CD8-positive, alpha-beta memory T cell (primary cell): ENCODE measurements around the gene ZNF223. TPM values are rescaled to one million over a fixed set of nuclear protein-coding genes. Genes with fewer than 3 reads are reported as not detected.

Source experiments
- CTCF ChIA-PET: fragments of 350-600 bp; sonication (Branson Sonifier 250); formaldehyde crosslinking; loops from one replicate; lab custom pipeline; 2021; ENCODE audit warnings: antibody characterized with exemption; lab: Charles Lee
- POLR2A ChIA-PET: fragments of 350-600 bp; sonication (Branson Sonifier 250); formaldehyde crosslinking; loops from one replicate; lab custom pipeline; 2021; ENCODE audit warnings: antibody characterized with exemption; lab: Charles Lee
- DNase-seq, 5 donors: peaks; one replicate each; pipeline versions ENCODE4 v3.0.0 to v3.0.0-alpha.2; 2020 to 2022; ENCODE audit warnings: mixed read lengths in 1 of 5
- H3K27ac ChIP-seq: one replicate; pipeline ENCODE4 v1.7.0; 2013; ENCODE audit warnings: low read depth, mild to moderate bottlenecking, low read length, moderate library complexity
- H3K27me3 ChIP-seq: 2 replicates; pipeline ENCODE4 v1.7.0; 2013; ENCODE audit warnings: low read length, mild to moderate bottlenecking; ENCODE audit not compliant: insufficient read depth, poor library complexity, severe bottlenecking
- H3K36me3 ChIP-seq: 2 replicates; pipeline ENCODE4 v1.7.0; 2013; ENCODE audit warnings: mild to moderate bottlenecking, low read length, moderate library complexity; ENCODE audit not compliant: insufficient read depth
- H3K4me1 ChIP-seq: 2 replicates; pipeline ENCODE4 v1.7.0; 2013; ENCODE audit warnings: mild to moderate bottlenecking, low read length, moderate library complexity; ENCODE audit not compliant: insufficient read depth
- H3K4me3 ChIP-seq: 2 replicates; pipeline ENCODE4 v1.7.0; 2013; ENCODE audit warnings: mild to moderate bottlenecking, low read length
- H3K9me3 ChIP-seq: 2 replicates; pipeline ENCODE4 v1.7.0; 2013; ENCODE audit warnings: mild to moderate bottlenecking, low read length
- H3K27ac Mint-ChIP-seq, 8 donors: one replicate each; pipeline ENCODE4 v1.8.0; 2020 to 2021; ENCODE audit warnings: mixed read lengths in 8 of 8, mild to moderate bottlenecking in 6 of 8, inconsistent platforms in 3 of 8, moderate library complexity in 3 of 8
- H3K27me3 Mint-ChIP-seq, 2 donors: one replicate each; pipeline ENCODE4 v1.8.0; 2020 to 2021; ENCODE audit warnings: mixed read lengths in 2 of 2, mild to moderate bottlenecking in 1 of 2, moderate library complexity in 1 of 2
- H3K36me3 Mint-ChIP-seq, 3 donors: one replicate each; pipeline ENCODE4 v1.8.0; 2020 to 2021; ENCODE audit warnings: mixed read lengths in 3 of 3, inconsistent platforms in 1 of 3, mild to moderate bottlenecking in 1 of 3
- H3K4me1 Mint-ChIP-seq, 3 donors: one replicate each; pipeline ENCODE4 v1.8.0; 2020 to 2021; ENCODE audit warnings: mixed read lengths in 3 of 3, inconsistent platforms in 1 of 3, mild to moderate bottlenecking in 1 of 3
- H3K4me3 Mint-ChIP-seq, 7 donors: one replicate each; pipeline ENCODE4 v1.8.0; 2020 to 2021; ENCODE audit warnings: mixed read lengths in 7 of 7, mild to moderate bottlenecking in 6 of 7, moderate library complexity in 4 of 7, inconsistent platforms in 2 of 7
- H3K9me3 Mint-ChIP-seq, 5 donors: one replicate each; pipeline ENCODE4 v1.8.0; 2020 to 2022; ENCODE audit warnings: mixed read lengths in 5 of 5, mild to moderate bottlenecking in 3 of 5, moderate library complexity in 2 of 5, inconsistent platforms in 1 of 5
- polyA plus RNA-seq: library from polyadenylated mRNA; unstranded; fragments of 300-500 nt; fragmentation: Illumina TruSeq; gene quantifications from one replicate; pipeline ENCODE4 v1.2.3, GENCODE V29; 2021
- total RNA-seq, 2 experiments: library from RNA; stranded (reverse); gene quantifications; one replicate each; pipeline ENCODE4 v1.2.3, GENCODE V29; 2021

The ZNF223 gene
- total and polyA plus RNA-seq, 3 experiments from 2014 or later = 1.3 to 2.7 (median 1.9) TPM

DNA sequence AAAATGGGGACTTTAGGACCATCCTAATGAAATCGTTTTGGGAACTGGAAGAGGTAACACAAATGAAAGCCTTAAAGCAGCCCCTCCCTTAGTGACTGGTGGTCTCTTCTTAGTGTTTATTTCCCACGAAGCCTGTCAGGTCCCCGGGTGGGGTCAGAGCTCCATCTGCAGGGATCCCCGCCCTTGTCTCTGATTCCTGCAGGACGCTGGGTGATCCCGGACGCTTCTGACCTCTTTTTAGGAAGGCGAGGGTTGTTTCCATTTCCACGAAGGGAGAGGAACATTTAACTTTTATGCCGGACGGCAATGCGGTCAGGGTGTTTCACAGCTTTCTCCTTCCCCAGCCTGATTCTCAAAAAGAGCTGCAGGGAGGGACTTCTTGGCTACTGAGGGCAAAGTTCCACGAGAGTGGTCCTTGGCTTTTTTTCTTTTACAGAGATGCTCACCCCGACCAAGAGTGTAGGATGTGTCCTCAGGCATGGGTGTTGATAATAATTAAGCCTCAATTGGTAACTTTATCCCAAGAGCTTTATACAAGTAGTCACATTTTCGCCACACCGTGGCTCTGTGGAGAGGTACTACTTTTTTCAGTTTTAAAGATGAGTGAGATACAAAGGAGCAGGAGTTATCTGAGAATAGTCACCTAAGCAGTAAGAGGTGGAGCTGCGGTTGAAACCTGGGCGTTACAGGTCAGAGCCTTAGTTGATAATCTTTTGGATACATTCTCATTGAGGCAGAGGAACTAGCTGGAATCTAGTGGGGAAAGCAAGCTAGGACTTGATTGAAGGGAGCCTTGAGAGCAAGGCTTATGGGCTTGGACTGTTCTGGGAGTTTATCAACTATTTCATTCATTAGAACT lies 20.9 kb downstream of the ZNF223 start:
- Mint-ChIP-seq H3K9me3 (peaks cover 11 to 31% (median 21%) of the 10 kb centered on the region in 5 donors), H3K27me3 (peaks cover 1 to 4% of the 10 kb centered on the region in 2 donors), H3K36me3 (peaks cover 4 to 35% (median 27%) of the 10 kb centered on the region in 3 donors), H3K4me1 (peaks cover 27 to 38% (median 27%) of the 10 kb centered on the region in 3 donors), H3K4me3 (peak overlapping the region; percentile 86 to 96 (median 93)), H3K27ac (peak overlapping the region in 6 of 8 donors; percentile 22 to 92 (median 82))
- CTCF ChIA-PET = interaction anchor here (1.4 kb wide), 1 partner anchor 22 kb away, joined by 4 read pairs; no protein-coding TSS in a partner anchor
- H3K36me3 ChIP-seq = no peaks in the 10 kb centered on the region
- H3K9me3 ChIP-seq = no peaks in the 10 kb centered on the region
- H3K27ac ChIP-seq = no peak overlapping the region
- no peaks in the 10 kb centered on the region for H3K27me3 ChIP-seq
- POLR2A ChIA-PET = no interaction called here
- DNase-seq = no peak
- peaks cover 14% of the 10 kb centered on the region for H3K4me1 ChIP-seq
- peak overlapping the region; percentile 87 for H3K4me3 ChIP-seq

- Mint-ChIP-seq H3K4me3 (no peak overlapping the region), H3K9me3 (peaks cover 0 to 7% (median 5%) of the 10 kb centered on the region in 5 donors), H3K27me3 (peaks cover 0 to under 1% of the 10 kb centered on the region in 2 donors), H3K36me3 (peaks cover 11 to 43% (median 23%) of the 10 kb centered on the region in 3 donors), H3K4me1 (peaks cover 21 to 33% (median 23%) of the 10 kb centered on the region in 3 donors), H3K27ac (no peak overlapping the region)
- Histone ChIP-seq H3K36me3 (no peaks in the 10 kb centered on the region), H3K9me3 (no peaks in the 10 kb centered on the region), H3K27me3 (no peaks in the 10 kb centered on the region), H3K4me1 (peaks cover 13% of the 10 kb centered on the region), H3K27ac (no peak overlapping the region), H3K4me3 (no peak overlapping the region)
- CTCF ChIA-PET = no interaction called here
- POLR2A ChIA-PET = no interaction called here
- no peak for DNase-seq
Observed at GRCh38 chr19:44076325-44076724, 24.5 kb downstream of the ZNF223 start.

DNA sequence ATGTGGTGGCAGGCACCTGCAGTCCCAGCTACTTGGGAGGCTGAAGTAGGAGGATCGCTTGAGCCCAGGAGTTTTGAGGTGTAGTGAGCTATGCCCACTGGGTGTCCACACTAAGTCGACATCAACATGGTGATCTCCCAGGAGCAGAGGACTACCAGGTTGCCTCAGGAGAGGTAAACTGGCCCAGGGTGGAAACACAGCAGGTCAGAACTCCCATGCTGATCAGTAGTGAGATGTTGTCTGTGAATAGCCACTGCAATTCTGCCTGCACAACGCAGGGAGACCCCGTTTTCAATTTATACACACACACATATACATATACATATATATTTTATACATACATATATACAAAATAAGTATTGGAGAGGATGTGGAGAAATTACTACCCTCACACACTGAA lies 40.3 kb downstream of the ZNF223 start:
- no peak overlapping the region for H3K4me3 Mint-ChIP-seq
- no peaks in the 10 kb centered on the region for H3K9me3 ChIP-seq
- no peaks in the 10 kb centered on the region for H3K9me3 Mint-ChIP-seq
- peak overlapping the region in 1 of 8 donors; percentile 42 for H3K27ac Mint-ChIP-seq
- no peak overlapping the region for H3K27ac ChIP-seq
- no peaks in the 10 kb centered on the region for H3K27me3 ChIP-seq
- H3K27me3 Mint-ChIP-seq = no peaks in the 10 kb centered on the region
- peaks cover 19% of the 10 kb centered on the region for H3K4me1 ChIP-seq
- POLR2A ChIA-PET = no interaction called here
- H3K36me3 ChIP-seq = peaks cover under 1% of the 10 kb centered on the region
- no peak overlapping the region for H3K4me3 ChIP-seq
- peaks cover 5 to 25% (median 7%) of the 10 kb centered on the region in 3 donors for H3K36me3 Mint-ChIP-seq
- peaks cover 14 to 26% (median 21%) of the 10 kb centered on the region in 3 donors for H3K4me1 Mint-ChIP-seq
- no peak for DNase-seq
- CTCF ChIA-PET = no interaction called here

DNA sequence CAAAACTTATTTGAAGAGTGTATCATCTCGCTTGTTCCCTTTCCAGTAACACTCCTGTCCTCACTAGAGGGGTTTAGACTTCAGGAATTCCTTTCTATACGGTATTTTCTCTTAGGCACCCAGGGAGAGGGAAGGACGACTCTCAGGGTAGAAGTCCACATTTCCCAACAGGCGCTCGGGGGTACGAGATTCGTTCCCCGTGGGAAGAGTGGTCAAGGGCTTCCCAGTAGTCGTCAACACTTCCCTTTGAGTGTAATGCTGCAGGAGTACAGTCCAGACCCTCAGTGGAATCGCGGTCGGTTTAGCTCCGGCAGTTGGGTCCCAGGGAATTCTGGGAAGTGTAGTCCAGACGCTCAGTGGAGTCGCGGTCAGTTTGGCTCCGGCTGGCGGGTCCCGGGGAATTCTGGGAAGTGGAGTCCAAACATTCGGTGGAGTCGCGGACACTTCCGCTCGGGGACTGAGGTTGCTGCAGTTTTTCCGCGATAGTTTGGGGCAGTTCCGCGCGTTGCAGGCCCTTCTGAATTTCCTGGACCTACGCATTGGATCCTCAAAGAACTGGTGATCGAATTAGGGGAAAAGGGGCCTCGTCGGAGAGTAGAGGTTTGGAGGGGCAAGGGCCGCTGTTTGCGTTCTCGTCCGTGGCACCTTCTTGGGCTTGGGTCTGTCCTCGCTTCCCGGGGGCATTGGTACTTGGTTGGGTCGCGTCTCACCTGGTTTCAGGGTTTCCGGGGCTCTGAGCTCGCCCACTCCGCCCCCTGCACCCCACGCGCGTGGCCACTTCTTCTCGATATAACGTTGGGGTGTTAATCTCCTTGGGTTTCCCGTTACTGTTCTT lies 42.3 kb downstream of the ZNF223 start, which contains the start of gene ZNF224:
TSS of gene ZNF224 (plus strand) at position 431 of the 835 bp plus-strand sequence. CDS start 3,513 bp downstream, outside the sequence.
- CTCF ChIA-PET = interaction anchor here (1.4 to 2.1 kb wide), 5 partner anchors 11 to 211 kb away, joined by 4 to 7 read pairs (median 5); partner anchors contain the start of genes ZNF235 and ZNF45
- H3K4me1 Mint-ChIP-seq = peaks cover 22 to 40% (median 36%) of the 10 kb centered on the region in 3 donors
- H3K27ac ChIP-seq = peak within 1 kb of the TSS; percentile 87
- peak within 1 kb of the TSS; percentile 24 to 99 (median 92) for H3K27ac Mint-ChIP-seq
- H3K9me3 ChIP-seq = no peaks in the 10 kb centered on the region
- peak within 1 kb of the TSS; percentile 83 to 99 (median 98) for H3K4me3 Mint-ChIP-seq
- H3K27me3 ChIP-seq = no peaks in the 10 kb centered on the region
- peaks cover 10 to 39% (median 15%) of the 10 kb centered on the region in 3 donors for H3K36me3 Mint-ChIP-seq
- H3K36me3 ChIP-seq = peaks cover 12% of the 10 kb centered on the region
- H3K27me3 Mint-ChIP-seq = no peaks in the 10 kb centered on the region
- peak within 1 kb of the TSS; percentile 82 for H3K4me3 ChIP-seq
- H3K4me1 ChIP-seq = peaks cover 19% of the 10 kb centered on the region
- DNase-seq = peak; percentile 71 to 86 (median 75)
- POLR2A ChIA-PET = interaction anchor here (0.6 kb wide), 2 partner anchors 24 to 118 kb away, joined by 3 read pairs; partner anchors contain the start of gene ZNF227
- H3K9me3 Mint-ChIP-seq = no peaks in the 10 kb centered on the region

DNA sequence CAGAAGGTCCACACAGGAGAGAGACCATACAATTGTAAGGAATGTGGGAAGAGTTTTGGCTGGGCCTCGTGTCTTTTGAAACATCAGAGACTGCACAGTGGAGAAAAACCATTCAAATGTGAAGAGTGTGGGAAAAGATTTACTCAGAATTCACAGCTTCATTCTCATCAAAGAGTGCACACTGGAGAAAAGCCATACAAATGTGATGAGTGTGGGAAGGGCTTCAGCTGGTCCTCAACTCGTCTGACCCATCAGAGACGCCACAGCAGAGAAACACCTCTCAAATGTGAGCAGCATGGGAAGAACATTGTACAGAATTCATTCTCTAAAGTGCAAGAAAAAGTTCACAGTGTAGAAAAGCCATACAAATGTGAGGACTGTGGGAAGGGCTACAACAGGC lies 55.9 kb downstream of the ZNF223 start:
- ChIA-PET CTCF (no interaction called here), POLR2A (no interaction called here)
- no peak for DNase-seq
- Mint-ChIP-seq H3K4me1 (peaks cover 11 to 12% (median 11%) of the 10 kb centered on the region in 3 donors), H3K27ac (no peak overlapping the region), H3K4me3 (no peak overlapping the region), H3K9me3 (peaks cover 40 to 80% (median 70%) of the 10 kb centered on the region in 5 donors), H3K36me3 (peaks cover 31 to 64% (median 54%) of the 10 kb centered on the region in 3 donors), H3K27me3 (no peaks in the 10 kb centered on the region)
- no peak overlapping the region for H3K27ac ChIP-seq
- peaks cover 31% of the 10 kb centered on the region for H3K36me3 ChIP-seq
- H3K27me3 ChIP-seq = no peaks in the 10 kb centered on the region
- H3K4me1 ChIP-seq = peaks cover 9% of the 10 kb centered on the region
- no peak overlapping the region for H3K4me3 ChIP-seq
- peaks cover 44% of the 10 kb centered on the region for H3K9me3 ChIP-seq

GRCh38 chr19:44109458-44109857 lies 57.6 kb downstream of the ZNF223 start:
- H3K27me3 ChIP-seq = no peaks in the 10 kb centered on the region
- peak overlapping the region; percentile 9 for H3K4me3 ChIP-seq
- H3K4me1 ChIP-seq = peaks cover 9% of the 10 kb centered on the region
- ChIA-PET CTCF (no interaction called here), POLR2A (no interaction called here)
- Mint-ChIP-seq H3K9me3 (peaks cover 39 to 68% (median 62%) of the 10 kb centered on the region in 5 donors), H3K36me3 (peaks cover 20 to 49% (median 47%) of the 10 kb centered on the region in 3 donors), H3K27ac (no peak overlapping the region), H3K27me3 (no peaks in the 10 kb centered on the region), H3K4me3 (peak overlapping the region in 1 of 7 donors; percentile 36), H3K4me1 (peaks cover 22 to 25% (median 24%) of the 10 kb centered on the region in 3 donors)
- peaks cover 15% of the 10 kb centered on the region for H3K36me3 ChIP-seq
- H3K27ac ChIP-seq = no peak overlapping the region
- H3K9me3 ChIP-seq = peaks cover 44% of the 10 kb centered on the region
- DNase-seq = no peak

- Mint-ChIP-seq H3K4me1 (peaks cover 31 to 41% (median 35%) of the 10 kb centered on the region in 3 donors), H3K36me3 (peaks cover 5 to 40% (median 26%) of the 10 kb centered on the region in 3 donors), H3K27me3 (no peaks in the 10 kb centered on the region), H3K4me3 (peak overlapping the region; percentile 50 to 96 (median 77)), H3K27ac (peak overlapping the region in 1 of 8 donors; percentile 27), H3K9me3 (peaks cover 29 to 47% (median 41%) of the 10 kb centered on the region in 5 donors)
- DNase-seq = no peak
- ChIA-PET POLR2A (no interaction called here), CTCF (no interaction called here)
- Histone ChIP-seq H3K4me1 (peaks cover 9% of the 10 kb centered on the region), H3K9me3 (peaks cover 31% of the 10 kb centered on the region), H3K36me3 (peaks cover 5% of the 10 kb centered on the region), H3K27ac (no peak overlapping the region), H3K4me3 (no peak overlapping the region), H3K27me3 (no peaks in the 10 kb centered on the region)
Observed at GRCh38 chr19:44111910-44112463, 60.2 kb downstream of the ZNF223 start.
